ENCODE data around the gene PRKCB. TPM values are rescaled to one million over a fixed set of nuclear protein-coding genes. Genes with fewer than 3 reads are reported as not detected.
A peak's percentile ranks its signal among the peaks of the same experiment; 100 is the strongest.

The PRKCB gene
- total RNA-seq, 2 donors from 2014 or later = 2.9 to 28.6 TPM

GRCh38 chr16:24053099-24053946, 217.5 kb downstream of the PRKCB start:
- TF ChIP-seq POLR2AphosphoS5 (IDR thresholded peaks at IDR 0.05) (no peak), POLR2A (IDR thresholded peaks at IDR 0.05) (no peak)
- H3K4me1 ChIP-seq (replicated peaks) = no peaks in the 10 kb centered on the region
- no peaks in the 10 kb centered on the region for H3K27me3 ChIP-seq (replicated peaks; ENCODE audit: insufficient read depth)
- intact Hi-C loops (cut with DNase I) = no loop called here
- WGBS = 84% methylated on average over 8 of the region's 8 CpGs
- H3K4me3 ChIP-seq = no peak overlapping the region
- H3K36me3 ChIP-seq = no peaks in the 10 kb centered on the region
- no peaks in the 10 kb centered on the region for H3K9me3 ChIP-seq
- no peak overlapping the region for H3K27ac ChIP-seq
- no peak for DNase-seq (ENCODE audit: low spot score)

- H3K27ac ChIP-seq = no peak overlapping the region
- WGBS = 46% methylated on average over 12 of the region's 12 CpGs
- H3K4me3 ChIP-seq = no peak overlapping the region
- no peaks in the 10 kb centered on the region for H3K4me1 ChIP-seq (replicated peaks)
- H3K27me3 ChIP-seq (replicated peaks; ENCODE audit: insufficient read depth) = no peaks in the 10 kb centered on the region
- no peaks in the 10 kb centered on the region for H3K36me3 ChIP-seq
- no peak for TF ChIP-seq POLR2A (IDR thresholded peaks at IDR 0.05)
- H3K9me3 ChIP-seq = no peaks in the 10 kb centered on the region
- no peak for DNase-seq (ENCODE audit: low spot score)
- intact Hi-C loops (cut with DNase I) = no loop called here
Measured at GRCh38 chr16:24054741-24055491, 219.1 kb downstream of the PRKCB start.

GRCh38 chr16:24062270-24062817, 226.6 kb downstream of the PRKCB start:
- WGBS = 85% methylated on average over 3 of the region's 3 CpGs
- Histone ChIP-seq H3K36me3 (no peaks in the 10 kb centered on the region), H3K4me1 (replicated peaks) (no peaks in the 10 kb centered on the region)

GRCh38 chr16:24069036-24069590, 233.3 kb downstream of the PRKCB start:
- intact Hi-C loops (cut with DNase I) = no loop called here
- no peaks in the 10 kb centered on the region for H3K9me3 ChIP-seq
- WGBS = 53% methylated on average over 6 of the region's 6 CpGs
- H3K27me3 ChIP-seq (replicated peaks; ENCODE audit: insufficient read depth) = no peaks in the 10 kb centered on the region
- TF ChIP-seq, protein P1, sequence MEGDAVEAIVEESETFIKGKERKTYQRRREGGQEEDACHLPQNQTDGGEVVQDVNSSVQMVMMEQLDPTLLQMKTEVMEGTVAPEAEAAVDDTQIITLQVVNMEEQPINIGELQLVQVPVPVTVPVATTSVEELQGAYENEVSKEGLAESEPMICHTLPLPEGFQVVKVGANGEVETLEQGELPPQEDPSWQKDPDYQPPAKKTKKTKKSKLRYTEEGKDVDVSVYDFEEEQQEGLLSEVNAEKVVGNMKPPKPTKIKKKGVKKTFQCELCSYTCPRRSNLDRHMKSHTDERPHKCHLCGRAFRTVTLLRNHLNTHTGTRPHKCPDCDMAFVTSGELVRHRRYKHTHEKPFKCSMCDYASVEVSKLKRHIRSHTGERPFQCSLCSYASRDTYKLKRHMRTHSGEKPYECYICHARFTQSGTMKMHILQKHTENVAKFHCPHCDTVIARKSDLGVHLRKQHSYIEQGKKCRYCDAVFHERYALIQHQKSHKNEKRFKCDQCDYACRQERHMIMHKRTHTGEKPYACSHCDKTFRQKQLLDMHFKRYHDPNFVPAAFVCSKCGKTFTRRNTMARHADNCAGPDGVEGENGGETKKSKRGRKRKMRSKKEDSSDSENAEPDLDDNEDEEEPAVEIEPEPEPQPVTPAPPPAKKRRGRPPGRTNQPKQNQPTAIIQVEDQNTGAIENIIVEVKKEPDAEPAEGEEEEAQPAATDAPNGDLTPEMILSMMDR (IDR thresholded peaks at IDR 0.05) = no peak
- TF ChIP-seq POLR2AphosphoS5 (IDR thresholded peaks at IDR 0.05) (no peak), POLR2A (IDR thresholded peaks at IDR 0.05) (no peak)
- H3K27ac ChIP-seq = peak overlapping the region in 1 of 2 donors; percentile 15
- no peak overlapping the region for H3K4me3 ChIP-seq
- no peaks in the 10 kb centered on the region for H3K4me1 ChIP-seq (replicated peaks)
- DNase-seq (ENCODE audit: low spot score) = no peak
- no peaks in the 10 kb centered on the region for H3K36me3 ChIP-seq

More at GRCh38 chr16:24062270-24062817, 226.6 kb downstream of the PRKCB start:
- no peak for DNase-seq (ENCODE audit: low spot score)
- no peaks in the 10 kb centered on the region for H3K9me3 ChIP-seq
- intact Hi-C loops (cut with DNase I) = no loop called here
- no peak overlapping the region for H3K4me3 ChIP-seq
- H3K27me3 ChIP-seq (replicated peaks; ENCODE audit: insufficient read depth) = no peaks in the 10 kb centered on the region
- TF ChIP-seq POLR2A (IDR thresholded peaks at IDR 0.05) (no peak), POLR2AphosphoS5 (IDR thresholded peaks at IDR 0.05) (no peak)
- TF ChIP-seq, protein P1 (IDR thresholded peaks at IDR 0.05) = no peak
- H3K27ac ChIP-seq = no peak overlapping the region

DNA sequence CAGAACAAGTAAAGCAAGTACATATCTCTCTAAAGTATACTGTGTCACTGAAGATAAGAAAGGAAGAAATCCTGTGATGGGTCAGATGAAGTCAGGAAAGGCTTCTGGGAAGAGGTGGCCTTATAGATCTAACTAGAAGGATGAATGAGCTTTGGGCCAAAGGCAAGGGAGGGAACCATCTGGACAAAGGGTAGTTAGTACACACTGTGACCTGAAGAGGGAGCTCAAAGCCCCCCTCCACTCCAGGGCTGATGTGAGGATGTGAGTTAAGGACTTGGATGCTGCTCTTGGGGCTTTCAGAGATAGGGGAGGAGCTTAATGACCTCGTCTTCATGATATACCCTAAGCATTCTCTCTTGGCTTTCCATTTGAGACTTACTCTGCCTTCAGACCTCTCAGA, 235.1 kb downstream of the PRKCB start:
- no peak for DNase-seq (ENCODE audit: low spot score)
- intact Hi-C loops (cut with DNase I) = no loop called here

More for the DNA sequence above, 235.1 kb downstream of the PRKCB start:
- Histone ChIP-seq H3K36me3 (no peaks in the 10 kb centered on the region), H3K27me3 (replicated peaks; ENCODE audit: insufficient read depth) (no peaks in the 10 kb centered on the region), H3K27ac (no peak overlapping the region), H3K9me3 (no peaks in the 10 kb centered on the region), H3K4me1 (replicated peaks) (no peaks in the 10 kb centered on the region), H3K4me3 (no peak overlapping the region)
- TF ChIP-seq POLR2A (IDR thresholded peaks at IDR 0.05) = no peak
- no peak for TF ChIP-seq POLR2AphosphoS5 (IDR thresholded peaks at IDR 0.05)
- TF ChIP-seq, protein P1 (IDR thresholded peaks at IDR 0.05) = no peak
- WGBS = 21% methylated on average over 1 of the region's 1 CpG
